C4-2B (cell line): ENCODE data around the gene TAF1D.
A peak's percentile ranks its signal among the peaks of the same experiment; 100 is the strongest.

ENCODE experiments used
- CTCF ChIP-seq: fragments of 450-650 bp; conservative IDR thresholded peaks from 2 replicates; pipeline ENCODE4 v1.5.1; 2017; ENCODE audit warnings: mild to moderate bottlenecking
- ZFX ChIP-seq: fragments of 450-650 bp; IDR thresholded peaks from 2 replicates; pipeline ENCODE4 v1.6.1; 2017

GRCh38 chr11:93784935-93785360, 43.7 kb upstream of the TAF1D start:
- TF ChIP-seq CTCF (peak; percentile 21), ZFX (no peak)
